HEK293 (cell line): ENCODE data around the gene HIPK1.
A peak's percentile ranks its signal among the peaks of the same experiment; 100 is the strongest.

ENCODE experiments used
- CTCF ChIA-PET: fragments of 350-600 bp; formaldehyde crosslinking; extraction: SDS; loops from one replicate; lab custom pipeline; 2021; ENCODE audit warnings: antibody characterized with exemption; lab: Yijun Ruan, JAX
- POLR2A ChIA-PET: fragments of 300-600 bp; formaldehyde crosslinking; extraction: SDS; loops from one replicate; lab custom pipeline; 2020; ENCODE audit warnings: antibody characterized with exemption, inconsistent platforms; lab: Yijun Ruan, JAX
- H3K27ac ChIP-seq: fragments of 200-500 bp; sonication (Bioruptor generic); 2 replicates; pipeline ENCODE4 v1.5.1; 2014; ENCODE audit warnings: low read depth, low read length, control low read depth, inconsistent platforms; ENCODE audit errors: extremely low read depth
- H3K36me3 ChIP-seq, 2 experiments: fragments of 200-500 bp in 1 of 2; sonication (Bioruptor generic) in 1 of 2; 1 replicate in 1 of 2; 2 replicates in 1 of 2; pipeline ENCODE4 v1.5.1; 2014 to 2017; ENCODE audit warnings: inconsistent platforms in 2 of 2, low read length in 2 of 2; ENCODE audit not compliant: control insufficient read depth in 2 of 2, insufficient read depth in 1 of 2
- H3K4me1 ChIP-seq: fragments of 200-500 bp; sonication (Bioruptor generic); 2 replicates; pipeline ENCODE4 v1.5.1; 2014; ENCODE audit warnings: mild to moderate bottlenecking, low read length, inconsistent platforms; ENCODE audit not compliant: control insufficient read depth, insufficient read depth
- H3K4me3 ChIP-seq: 2 replicates; pipeline ENCODE4 v1.5.1; 2011; ENCODE audit warnings: low read depth, mild to moderate bottlenecking, control low read depth, low read length, moderate library complexity
- H3K9me3 ChIP-seq: fragments of 200-500 bp; sonication (Bioruptor generic); 2 replicates; pipeline ENCODE4 v1.5.1; 2014; ENCODE audit warnings: low read depth, low read length, inconsistent platforms; ENCODE audit not compliant: control insufficient read depth, insufficient read depth
- EGR2 ChIP-seq: fragments of 450-650 bp; formaldehyde crosslinking; IDR thresholded peaks from 2 replicates; pipeline ENCODE4 v1.5.1; 2016; ENCODE audit warnings: low read depth, missing biosample characterization, missing genetic modification characterization
- GFI1B ChIP-seq: fragments of 450-650 bp; formaldehyde crosslinking; IDR thresholded peaks from 2 replicates; pipeline ENCODE4 v1.5.1; 2016; ENCODE audit warnings: missing biosample characterization, missing genetic modification characterization
- HOXD13 ChIP-seq: sonication (generic); formaldehyde crosslinking; IDR thresholded peaks from 2 replicates; pipeline ENCODE4 v1.8.0; 2022; ENCODE audit warnings: missing genetic modification reagents, borderline replicate concordance
- OSR2 ChIP-seq: fragments of 450-650 bp; formaldehyde crosslinking; IDR thresholded peaks from 2 replicates; pipeline ENCODE4 v1.5.1; 2016; ENCODE audit warnings: missing biosample characterization, missing genetic modification characterization
- WT1 ChIP-seq: fragments of 450-650 bp; formaldehyde crosslinking; IDR thresholded peaks from 2 replicates; pipeline ENCODE4 v1.5.1; 2016; ENCODE audit warnings: missing biosample characterization, missing genetic modification characterization
- YY1 ChIP-seq: fragments of 450-650 bp; formaldehyde crosslinking; IDR thresholded peaks from 2 replicates; pipeline ENCODE4 v1.5.1; 2018; ENCODE audit warnings: missing biosample characterization, missing genetic modification characterization
- ZNF114 ChIP-seq: fragments of 450-650 bp; formaldehyde crosslinking; IDR thresholded peaks from 2 replicates; pipeline ENCODE4 v1.5.0; 2017; ENCODE audit warnings: missing biosample characterization, missing genetic modification characterization
- ZNF121 ChIP-seq: fragments of 450-650 bp; formaldehyde crosslinking; IDR thresholded peaks from 2 replicates; pipeline ENCODE4 v1.5.1; 2016; ENCODE audit warnings: missing biosample characterization, missing genetic modification characterization
- ZNF140 ChIP-seq: fragments of 450-650 bp; formaldehyde crosslinking; IDR thresholded peaks from 2 replicates; pipeline ENCODE4 v1.5.1; 2016; ENCODE audit warnings: missing biosample characterization, missing genetic modification characterization
- ZNF146 ChIP-seq: fragments of 450-650 bp; formaldehyde crosslinking; IDR thresholded peaks from 2 replicates; pipeline ENCODE4 v1.5.1; 2016; ENCODE audit warnings: missing biosample characterization, missing genetic modification characterization
- ZNF16 ChIP-seq: fragments of 450-650 bp; formaldehyde crosslinking; IDR thresholded peaks from 2 replicates; pipeline ENCODE4 v1.5.1; 2016; ENCODE audit warnings: low read depth, missing biosample characterization, missing genetic modification characterization
- ZNF23 ChIP-seq: fragments of 450-650 bp; formaldehyde crosslinking; IDR thresholded peaks from 2 replicates; pipeline ENCODE4 v1.5.1; 2016; ENCODE audit warnings: missing biosample characterization, missing genetic modification characterization, borderline replicate concordance
- ZNF335 ChIP-seq: fragments of 450-650 bp; formaldehyde crosslinking; conservative IDR thresholded peaks from 2 replicates; pipeline ENCODE4 v1.5.1; 2016; ENCODE audit warnings: missing biosample characterization, missing genetic modification characterization
- ZNF341 ChIP-seq: fragments of 450-650 bp; formaldehyde crosslinking; IDR thresholded peaks from 2 replicates; pipeline ENCODE4; 2016; ENCODE audit warnings: low read depth, missing biosample characterization, missing genetic modification characterization
- ZNF426 ChIP-seq: fragments of 450-650 bp; formaldehyde crosslinking; IDR thresholded peaks from 2 replicates; pipeline ENCODE4 v1.5.1; 2017; ENCODE audit warnings: missing biosample characterization, missing genetic modification characterization, mild to moderate bottlenecking, inconsistent platforms, moderate library complexity
- ZNF510 ChIP-seq: fragments of 450-650 bp; formaldehyde crosslinking; IDR thresholded peaks from 2 replicates; pipeline ENCODE4 v1.5.1; 2018; ENCODE audit warnings: mild to moderate bottlenecking, missing genetic modification characterization, missing biosample characterization; ENCODE audit not compliant: insufficient replicate concordance
- ZNF521 ChIP-seq: fragments of 450-650 bp; formaldehyde crosslinking; IDR thresholded peaks from 2 replicates; pipeline ENCODE4 v1.5.1; 2017; ENCODE audit warnings: missing biosample characterization, mild to moderate bottlenecking, missing genetic modification characterization
- ZNF555 ChIP-seq: fragments of 450-650 bp; formaldehyde crosslinking; conservative IDR thresholded peaks from 2 replicates; pipeline ENCODE4 v1.5.1; 2017; ENCODE audit warnings: missing biosample characterization, mild to moderate bottlenecking, missing genetic modification characterization, inconsistent platforms
- ZNF654 ChIP-seq: fragments of 450-650 bp; formaldehyde crosslinking; IDR thresholded peaks from 2 replicates; pipeline ENCODE4 v1.5.1; 2016; ENCODE audit warnings: low read depth, missing biosample characterization, missing genetic modification characterization
- ZNF677 ChIP-seq: fragments of 450-650 bp; IDR thresholded peaks from 2 replicates; pipeline ENCODE4 v1.5.0; 2018; ENCODE audit warnings: missing biosample characterization, mild to moderate bottlenecking, missing genetic modification characterization, moderate library complexity
- ZNF747 ChIP-seq: fragments of 450-650 bp; formaldehyde crosslinking; IDR thresholded peaks from 2 replicates; pipeline ENCODE4 v1.5.1; 2016; ENCODE audit warnings: missing biosample characterization, missing genetic modification characterization
- ZNF785 ChIP-seq: fragments of 450-650 bp; formaldehyde crosslinking; IDR thresholded peaks from 2 replicates; pipeline ENCODE4 v1.5.1; 2016; ENCODE audit warnings: missing biosample characterization, missing genetic modification characterization
- TF ChIP-seq, protein P1 (sequence below): fragments of 450-650 bp; formaldehyde crosslinking; IDR thresholded peaks from 2 replicates; pipeline ENCODE4 v1.5.1; 2016; ENCODE audit warnings: missing biosample characterization, missing genetic modification characterization
- TF ChIP-seq, protein P2 (sequence below): fragments of 450-650 bp; formaldehyde crosslinking; optimal IDR thresholded peaks from 2 replicates; pipeline ENCODE3; 2016; ENCODE audit warnings: missing biosample characterization, mild to moderate bottlenecking, missing genetic modification characterization
- TF ChIP-seq, protein P3 (sequence below): fragments of 450-650 bp; formaldehyde crosslinking; IDR thresholded peaks from 2 replicates; pipeline ENCODE4 v1.5.1; 2016; ENCODE audit warnings: missing biosample characterization, missing genetic modification characterization, low read depth
- TF ChIP-seq, protein P4 (sequence below): fragments of 450-650 bp; IDR thresholded peaks from 2 replicates; pipeline ENCODE4 v1.5.1; 2018; ENCODE audit warnings: missing biosample characterization, missing genetic modification characterization
- TF ChIP-seq, protein P5 (sequence below): fragments of 450-650 bp; formaldehyde crosslinking; IDR thresholded peaks from 2 replicates; pipeline ENCODE4 v1.5.1; 2016; ENCODE audit warnings: missing biosample characterization, missing genetic modification characterization

The HIPK1 gene

DNA sequence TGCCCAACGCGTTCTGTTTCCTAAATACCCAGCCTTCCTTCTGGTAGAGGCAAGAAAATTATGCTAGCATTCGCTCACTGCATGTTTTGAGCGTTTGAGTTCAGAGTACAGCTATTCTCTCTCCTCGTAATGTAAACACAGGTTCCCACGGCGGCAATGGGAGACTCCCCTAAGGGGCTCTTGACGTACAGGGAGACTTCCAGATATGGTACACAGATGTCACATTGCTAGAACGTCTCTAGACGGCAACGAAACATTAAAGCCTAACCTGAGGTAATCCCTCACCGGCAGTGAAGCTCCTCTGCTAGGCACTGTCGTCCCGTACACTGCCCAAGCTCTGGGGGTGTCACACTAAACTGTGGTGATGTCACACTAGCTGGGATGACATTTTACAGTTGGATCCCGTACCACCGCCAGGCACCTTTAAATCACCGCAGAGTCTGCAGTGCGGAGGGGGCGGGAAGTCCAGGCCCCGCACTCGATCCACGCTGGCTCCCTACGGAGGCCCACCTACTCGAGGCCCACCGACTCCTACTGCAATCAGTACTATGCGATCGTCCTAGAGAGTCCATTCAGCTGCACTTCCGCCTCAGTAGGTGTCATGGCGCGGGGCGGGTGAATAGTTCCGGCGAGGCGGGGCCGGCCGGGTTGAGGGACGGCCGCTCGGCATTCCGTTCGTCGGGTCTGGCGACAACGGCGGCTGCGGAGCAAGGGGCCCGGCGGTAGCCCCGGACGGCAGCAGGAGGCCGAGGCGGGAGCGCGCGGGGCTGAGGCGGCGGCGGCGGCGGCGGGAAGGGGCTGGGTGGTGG is at the start of gene HIPK1:
Gene HIPK1, plus strand, starts transcription at position 384 of the 809 bp plus-strand sequence.
- H3K27ac ChIP-seq, result peak within 1 kb of the TSS; percentile 75
- H3K4me1 ChIP-seq, result peaks cover 3% of the 10 kb centered on the region
- CTCF ChIA-PET, result interaction anchor here (0.8 to 2.1 kb wide), 4 partner anchors 23 to 29 kb away, joined by 3 to 8 read pairs (median 4); partner anchors contain the start of gene AP4B1
- POLR2A ChIA-PET, result interaction anchor here (0.5 to 5.3 kb wide), 14 partner anchors 9 to 170 kb away, joined by 3 to 84 read pairs (median 4); partner anchors contain the start of genes AP4B1, DCLRE1B, PHTF1 and RSBN1
- peak within 1 kb of the TSS; percentile 96 for H3K4me3 ChIP-seq
- no peaks in the 10 kb centered on the region for H3K9me3 ChIP-seq
- H3K36me3 ChIP-seq, result no peaks in the 10 kb centered on the region
- TF ChIP-seq ZNF146 (tag by site-specific recombination) (no peak), ZNF335 (tag by site-specific recombination) (peak; percentile 98), ZNF114 (tag by site-specific recombination) (no peak), GFI1B (tag by site-specific recombination) (peak; percentile 75), ZNF521 (tag by site-specific recombination) (no peak), ZNF654 (tag by site-specific recombination) (no peak), ZNF555 (tag by site-specific recombination) (no peak), ZNF140 (tag by site-specific recombination) (no peak), ZNF16 (tag by site-specific recombination) (0 out of 2 replicates have a peak, but pooled peaks have one; percentile 20), ZNF677 (tag by site-specific recombination) (no peak), ZNF341 (tag by site-specific recombination) (peak; percentile 56), WT1 (tag by site-specific recombination) (peak; percentile 68), HOXD13 (CRISPR knock-in tag) (peak; percentile 70; the same call in 1 of the 2 replicates), YY1 (tag by site-specific recombination) (peak; percentile 99), ZNF785 (peak; percentile 46; the same call in 1 of the 2 replicates), OSR2 (peak; percentile 76), ZNF121 (tag by site-specific recombination) (no peak), ZNF510 (tag by site-specific recombination) (no peak), ZNF747 (tag by site-specific recombination) (no peak), ZNF23 (tag by site-specific recombination) (no peak), ZNF426 (tag by site-specific recombination) (peak; percentile 17; the same call in 1 of the 2 replicates), EGR2 (tag by site-specific recombination) (peak; percentile 84)
- TF ChIP-seq, protein P1, sequence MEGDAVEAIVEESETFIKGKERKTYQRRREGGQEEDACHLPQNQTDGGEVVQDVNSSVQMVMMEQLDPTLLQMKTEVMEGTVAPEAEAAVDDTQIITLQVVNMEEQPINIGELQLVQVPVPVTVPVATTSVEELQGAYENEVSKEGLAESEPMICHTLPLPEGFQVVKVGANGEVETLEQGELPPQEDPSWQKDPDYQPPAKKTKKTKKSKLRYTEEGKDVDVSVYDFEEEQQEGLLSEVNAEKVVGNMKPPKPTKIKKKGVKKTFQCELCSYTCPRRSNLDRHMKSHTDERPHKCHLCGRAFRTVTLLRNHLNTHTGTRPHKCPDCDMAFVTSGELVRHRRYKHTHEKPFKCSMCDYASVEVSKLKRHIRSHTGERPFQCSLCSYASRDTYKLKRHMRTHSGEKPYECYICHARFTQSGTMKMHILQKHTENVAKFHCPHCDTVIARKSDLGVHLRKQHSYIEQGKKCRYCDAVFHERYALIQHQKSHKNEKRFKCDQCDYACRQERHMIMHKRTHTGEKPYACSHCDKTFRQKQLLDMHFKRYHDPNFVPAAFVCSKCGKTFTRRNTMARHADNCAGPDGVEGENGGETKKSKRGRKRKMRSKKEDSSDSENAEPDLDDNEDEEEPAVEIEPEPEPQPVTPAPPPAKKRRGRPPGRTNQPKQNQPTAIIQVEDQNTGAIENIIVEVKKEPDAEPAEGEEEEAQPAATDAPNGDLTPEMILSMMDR (tag by site-specific recombination), result peak; percentile 18; the same call in 1 of the 2 replicates
- TF ChIP-seq, protein P2, sequence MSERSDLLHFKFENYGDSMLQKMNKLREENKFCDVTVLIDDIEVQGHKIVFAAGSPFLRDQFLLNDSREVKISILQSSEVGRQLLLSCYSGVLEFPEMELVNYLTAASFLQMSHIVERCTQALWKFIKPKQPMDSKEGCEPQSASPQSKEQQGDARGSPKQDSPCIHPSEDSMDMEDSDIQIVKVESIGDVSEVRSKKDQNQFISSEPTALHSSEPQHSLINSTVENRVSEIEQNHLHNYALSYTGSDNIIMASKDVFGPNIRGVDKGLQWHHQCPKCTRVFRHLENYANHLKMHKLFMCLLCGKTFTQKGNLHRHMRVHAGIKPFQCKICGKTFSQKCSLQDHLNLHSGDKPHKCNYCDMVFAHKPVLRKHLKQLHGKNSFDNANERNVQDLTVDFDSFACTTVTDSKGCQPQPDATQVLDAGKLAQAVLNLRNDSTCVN (tag by site-specific recombination), result peak; percentile 81
- TF ChIP-seq, protein P3, sequence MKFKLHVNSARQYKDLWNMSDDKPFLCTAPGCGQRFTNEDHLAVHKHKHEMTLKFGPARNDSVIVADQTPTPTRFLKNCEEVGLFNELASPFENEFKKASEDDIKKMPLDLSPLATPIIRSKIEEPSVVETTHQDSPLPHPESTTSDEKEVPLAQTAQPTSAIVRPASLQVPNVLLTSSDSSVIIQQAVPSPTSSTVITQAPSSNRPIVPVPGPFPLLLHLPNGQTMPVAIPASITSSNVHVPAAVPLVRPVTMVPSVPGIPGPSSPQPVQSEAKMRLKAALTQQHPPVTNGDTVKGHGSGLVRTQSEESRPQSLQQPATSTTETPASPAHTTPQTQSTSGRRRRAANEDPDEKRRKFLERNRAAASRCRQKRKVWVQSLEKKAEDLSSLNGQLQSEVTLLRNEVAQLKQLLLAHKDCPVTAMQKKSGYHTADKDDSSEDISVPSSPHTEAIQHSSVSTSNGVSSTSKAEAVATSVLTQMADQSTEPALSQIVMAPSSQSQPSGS, result peak; percentile 93
- TF ChIP-seq, protein P4, sequence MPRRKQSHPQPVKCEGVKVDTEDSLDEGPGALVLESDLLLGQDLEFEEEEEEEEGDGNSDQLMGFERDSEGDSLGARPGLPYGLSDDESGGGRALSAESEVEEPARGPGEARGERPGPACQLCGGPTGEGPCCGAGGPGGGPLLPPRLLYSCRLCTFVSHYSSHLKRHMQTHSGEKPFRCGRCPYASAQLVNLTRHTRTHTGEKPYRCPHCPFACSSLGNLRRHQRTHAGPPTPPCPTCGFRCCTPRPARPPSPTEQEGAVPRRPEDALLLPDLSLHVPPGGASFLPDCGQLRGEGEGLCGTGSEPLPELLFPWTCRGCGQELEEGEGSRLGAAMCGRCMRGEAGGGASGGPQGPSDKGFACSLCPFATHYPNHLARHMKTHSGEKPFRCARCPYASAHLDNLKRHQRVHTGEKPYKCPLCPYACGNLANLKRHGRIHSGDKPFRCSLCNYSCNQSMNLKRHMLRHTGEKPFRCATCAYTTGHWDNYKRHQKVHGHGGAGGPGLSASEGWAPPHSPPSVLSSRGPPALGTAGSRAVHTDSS (tag by site-specific recombination), result no peak
- TF ChIP-seq, protein P5, sequence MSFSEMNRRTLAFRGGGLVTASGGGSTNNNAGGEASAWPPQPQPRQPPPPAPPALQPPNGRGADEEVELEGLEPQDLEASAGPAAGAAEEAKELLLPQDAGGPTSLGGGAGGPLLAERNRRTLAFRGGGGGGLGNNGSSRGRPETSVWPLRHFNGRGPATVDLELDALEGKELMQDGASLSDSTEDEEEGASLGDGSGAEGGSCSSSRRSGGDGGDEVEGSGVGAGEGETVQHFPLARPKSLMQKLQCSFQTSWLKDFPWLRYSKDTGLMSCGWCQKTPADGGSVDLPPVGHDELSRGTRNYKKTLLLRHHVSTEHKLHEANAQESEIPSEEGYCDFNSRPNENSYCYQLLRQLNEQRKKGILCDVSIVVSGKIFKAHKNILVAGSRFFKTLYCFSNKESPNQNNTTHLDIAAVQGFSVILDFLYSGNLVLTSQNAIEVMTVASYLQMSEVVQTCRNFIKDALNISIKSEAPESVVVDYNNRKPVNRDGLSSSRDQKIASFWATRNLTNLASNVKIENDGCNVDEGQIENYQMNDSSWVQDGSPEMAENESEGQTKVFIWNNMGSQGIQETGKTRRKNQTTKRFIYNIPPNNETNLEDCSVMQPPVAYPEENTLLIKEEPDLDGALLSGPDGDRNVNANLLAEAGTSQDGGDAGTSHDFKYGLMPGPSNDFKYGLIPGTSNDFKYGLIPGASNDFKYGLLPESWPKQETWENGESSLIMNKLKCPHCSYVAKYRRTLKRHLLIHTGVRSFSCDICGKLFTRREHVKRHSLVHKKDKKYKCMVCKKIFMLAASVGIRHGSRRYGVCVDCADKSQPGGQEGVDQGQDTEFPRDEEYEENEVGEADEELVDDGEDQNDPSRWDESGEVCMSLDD (tag by site-specific recombination), result peak; percentile 71; the same call in 1 of the 2 replicates
